Islet precursor cell (in vitro differentiated cells): Measurements from ENCODE around the gene SPNS2.

Experiments
- DNase-seq: peaks from one replicate; pipeline ENCODE4 v3.0.0-alpha.2; 2018

SPNS2 gene

GRCh38 chr17:4538236-4539002 is 39.7 kb downstream of the SPNS2 start:
- no peak for DNase-seq

GRCh38 chr17:4539025-4539424 is 40.3 kb downstream of the SPNS2 start:
- DNase-seq = no peak

- DNase-seq = no peak
Observed at GRCh38 chr17:4539576-4540223, 41.0 kb downstream of the SPNS2 start.

GRCh38 chr17:4540224-4540651 is 41.6 kb downstream of the SPNS2 start:
- DNase-seq = peak; percentile 85

- no peak for DNase-seq
Observed at GRCh38 chr17:4540687-4541327, 42.1 kb downstream of the SPNS2 start.

GRCh38 chr17:4541328-4542002 is 42.8 kb downstream of the SPNS2 start:
- DNase-seq = no peak

- DNase-seq = no peak
Observed at GRCh38 chr17:4542003-4542725, 43.5 kb downstream of the SPNS2 start.

- DNase-seq = no peak
Observed at GRCh38 chr17:4542726-4543191, 44.1 kb downstream of the SPNS2 start.

GRCh38 chr17:4543557-4544026 is 44.9 kb downstream of the SPNS2 start:
- no peak for DNase-seq

- DNase-seq = no peak
Observed at GRCh38 chr17:4544135-4544950, 45.7 kb downstream of the SPNS2 start.

GRCh38 chr17:4544951-4545216 is 46.2 kb downstream of the SPNS2 start:
- no peak for DNase-seq

- no peak for DNase-seq
Observed at GRCh38 chr17:4545217-4545951, 46.7 kb downstream of the SPNS2 start.

- peak; percentile 52 for DNase-seq
Observed at GRCh38 chr17:4547118-4547906, 48.6 kb downstream of the SPNS2 start.

GRCh38 chr17:4548061-4548461 is 49.4 kb downstream of the SPNS2 start:
- no peak for DNase-seq

- DNase-seq = no peak
Observed at GRCh38 chr17:4548721-4549531, 50.2 kb downstream of the SPNS2 start.

GRCh38 chr17:4549781-4550533 is 51.3 kb downstream of the SPNS2 start:
- no peak for DNase-seq

- DNase-seq = no peak
Observed at GRCh38 chr17:4550534-4551039, 51.9 kb downstream of the SPNS2 start.

- DNase-seq = no peak
Observed at GRCh38 chr17:4551141-4551540, 52.5 kb downstream of the SPNS2 start.
